T-helper 9 cell (primary cell): ENCODE data around the gene IFI27L1.
"Not testable (repeated sequence)": the region's sequence is repeated elsewhere in the genome, so short reads cannot be mapped to it uniquely, and the experiment has no call there.

Source experiments
- DNase-seq: peaks from one replicate; pipeline ENCODE4 v3.0.0-alpha.2; 2020

The IFI27L1 gene

GRCh38 chr14:94048691-94049624 lies 32.2 kb upstream of the IFI27L1 start:
- DNase-seq: no peak

GRCh38 chr14:94049625-94050023 lies 31.5 kb upstream of the IFI27L1 start:
- DNase-seq: no peak

- no peak for DNase-seq
Observed at GRCh38 chr14:94050231-94050880, 30.8 kb upstream of the IFI27L1 start.

- DNase-seq: no peak
Observed at GRCh38 chr14:94051115-94051514, 30.0 kb upstream of the IFI27L1 start.

- DNase-seq: no peak
Observed at GRCh38 chr14:94051779-94052178, 29.3 kb upstream of the IFI27L1 start.

GRCh38 chr14:94052199-94052598 lies 28.9 kb upstream of the IFI27L1 start:
- no peak for DNase-seq

- DNase-seq: no peak
Observed at GRCh38 chr14:94052662-94053061, 28.4 kb upstream of the IFI27L1 start.

- no peak for DNase-seq
Observed at GRCh38 chr14:94054401-94054800, 26.7 kb upstream of the IFI27L1 start.

- DNase-seq: no peak
Observed at GRCh38 chr14:94054936-94055335, 26.2 kb upstream of the IFI27L1 start.

- DNase-seq: no peak
Observed at GRCh38 chr14:94056579-94057308, 24.4 kb upstream of the IFI27L1 start.

GRCh38 chr14:94058128-94058673 lies 22.9 kb upstream of the IFI27L1 start:
- no peak for DNase-seq

- no peak for DNase-seq
Observed at GRCh38 chr14:94058674-94059138, 22.4 kb upstream of the IFI27L1 start.

GRCh38 chr14:94059998-94060397 lies 21.1 kb upstream of the IFI27L1 start:
- DNase-seq: no peak

GRCh38 chr14:94062344-94062940 lies 18.7 kb upstream of the IFI27L1 start:
- DNase-seq: no peak

- no peak for DNase-seq
Observed at GRCh38 chr14:94066089-94066676, 14.9 kb upstream of the IFI27L1 start.

GRCh38 chr14:94072076-94072475 lies 9.0 kb upstream of the IFI27L1 start:
- not testable (repeated sequence) for DNase-seq

GRCh38 chr14:94074534-94074933 lies 6.6 kb upstream of the IFI27L1 start:
- no peak for DNase-seq

- DNase-seq: no peak
Observed at GRCh38 chr14:94075008-94075407, 6.1 kb upstream of the IFI27L1 start.

- DNase-seq: no peak
Observed at GRCh38 chr14:94077111-94077821, 3.8 kb upstream of the IFI27L1 start.

- DNase-seq: no peak
Observed at GRCh38 chr14:94077823-94078222, 3.3 kb upstream of the IFI27L1 start.

- DNase-seq: no peak
Observed at GRCh38 chr14:94079891-94080620, 1.1 kb upstream of the IFI27L1 start.
